GM23248 (cell line): ENCODE data around the gene ADCY10. TPM values are rescaled to one million over a fixed set of nuclear protein-coding genes. Genes with fewer than 3 reads are reported as not detected.

Source experiments
- DNase-seq: peaks from one replicate; pipeline ENCODE4 v3.0.0-alpha.2; 2015
- H2AFZ ChIP-seq: fragments of 200-600 bp; sonication (generic); 2 replicates; pipeline ENCODE4 v1.6.1; 2016; ENCODE audit warnings: antibody characterized with exemption
- H3F3A ChIP-seq: fragments of 200-600 bp; sonication (generic); 2 replicates; pipeline ENCODE4 v1.6.1; 2016; ENCODE audit warnings: mild to moderate bottlenecking, antibody characterized with exemption, mixed run types; ENCODE audit not compliant: insufficient read depth
- H3K27ac ChIP-seq: fragments of 200-600 bp; sonication (generic); 2 replicates; pipeline ENCODE4 v1.5.1; 2016; ENCODE audit warnings: mild to moderate bottlenecking
- H3K27me3 ChIP-seq: fragments of 200-600 bp; sonication (generic); replicated peaks from 2 replicates; pipeline ENCODE4 v1.6.1; 2016; ENCODE audit warnings: mild to moderate bottlenecking; ENCODE audit not compliant: insufficient read depth
- H3K36me3 ChIP-seq: fragments of 200-600 bp; sonication (generic); 2 replicates; pipeline ENCODE4 v1.6.1; 2016; ENCODE audit warnings: low read depth, mild to moderate bottlenecking
- H3K4me1 ChIP-seq: fragments of 200-600 bp; sonication (generic); 2 replicates; pipeline ENCODE4 v1.6.1; 2016; ENCODE audit warnings: mild to moderate bottlenecking; ENCODE audit not compliant: insufficient read depth
- H3K4me2 ChIP-seq: fragments of 200-600 bp; sonication (generic); one replicate; pipeline ENCODE4 v1.6.1; 2016; ENCODE audit warnings: mild to moderate bottlenecking; ENCODE audit not compliant: unreplicated experiment
- H3K4me3 ChIP-seq: fragments of 200-600 bp; sonication (generic); 2 replicates; pipeline ENCODE4 v1.5.1; 2016; ENCODE audit warnings: mild to moderate bottlenecking
- H3K79me2 ChIP-seq: fragments of 200-600 bp; sonication (generic); 2 replicates; pipeline ENCODE4 v1.6.1; 2016; ENCODE audit warnings: mild to moderate bottlenecking; ENCODE audit not compliant: insufficient read depth
- H3K9ac ChIP-seq: fragments of 200-600 bp; sonication (generic); 2 replicates; pipeline ENCODE4 v1.6.1; 2016; ENCODE audit warnings: mild to moderate bottlenecking
- H3K9me2 ChIP-seq: fragments of 200-600 bp; sonication (generic); 2 replicates; pipeline ENCODE4 v1.6.1; 2016; ENCODE audit warnings: mixed run types, mild to moderate bottlenecking, moderate library complexity; ENCODE audit not compliant: insufficient read depth
- H3K9me3 ChIP-seq: fragments of 200-600 bp; sonication (generic); one replicate; pipeline ENCODE4 v1.6.1; 2017; ENCODE audit warnings: low read depth
- H4K20me1 ChIP-seq: fragments of 200-600 bp; sonication (generic); 2 replicates; pipeline ENCODE4 v1.6.0; 2016; ENCODE audit not compliant: insufficient read depth
- EZH2 ChIP-seq: fragments of 200-600 bp; sonication (generic); IDR thresholded peaks from 2 replicates; pipeline ENCODE4 v1.6.1; 2018; ENCODE audit warnings: antibody characterized with exemption, mild to moderate bottlenecking; ENCODE audit not compliant: insufficient read depth, poor library complexity, severe bottlenecking
- EZH2phosphoT487 ChIP-seq: fragments of 200-600 bp; sonication (generic); IDR thresholded peaks from 2 replicates; pipeline ENCODE4 v1.6.1; 2018; ENCODE audit warnings: antibody characterized with exemption, moderate library complexity, mild to moderate bottlenecking, low read depth; ENCODE audit not compliant: insufficient read depth
- WGBS, 2 experiments: methylation state at CpG; one replicate each; pipeline ENCODE4 v1.1.6; 2015 to 2017; ENCODE audit warnings: low lambda C conversion rate in 2 of 2, low coverage in 1 of 2; ENCODE audit errors: missing lambda C conversion rate in 2 of 2; 5-methylcytosine and 5-hydroxymethylcytosine counted together
- in situ Hi-C: fragments of 300-500 bp; cut with MboI; formaldehyde crosslinking; loops from 2 replicates; pipeline ENCODE4 v1.15.0; 2020
- polyA plus RNA-seq: library from polyadenylated mRNA; unstranded; fragments of >200 nt; fragmentation: Nextera tagmentation; extraction: Ambion mirVana; gene quantifications from 2 replicates; pipeline ENCODE4 v1.2.1, GENCODE V29; 2016
- total RNA-seq: library from RNA; depleted of rRNA; stranded (reverse); fragments of >200 nt; shearing (Covaris generic); gene quantifications from 2 replicates; pipeline ENCODE4 v1.2.3, GENCODE V29; 2014

ADCY10 gene
- total and polyA plus RNA-seq, 2 experiments from 2014 or later: 0.11 TPM

DNA sequence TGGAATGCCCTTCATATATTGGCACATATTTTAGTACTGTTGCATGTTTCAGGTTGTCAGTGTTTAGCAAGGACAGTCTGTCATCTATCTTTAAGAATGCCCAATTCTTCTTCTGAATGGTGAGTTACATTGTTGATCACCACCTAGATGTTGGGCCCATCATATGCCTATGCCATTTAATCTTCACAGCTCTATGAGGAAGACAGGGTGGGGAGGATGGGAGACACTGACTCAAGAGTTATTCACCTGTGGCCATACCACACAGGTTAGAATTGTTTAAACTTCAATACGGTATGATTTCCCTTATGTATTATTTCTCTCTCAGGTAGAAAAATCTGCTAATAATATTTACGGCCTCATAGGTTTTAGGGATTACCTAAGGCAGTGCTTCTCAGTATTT is 147.4 kb downstream of the ADCY10 start:
- Histone ChIP-seq H3K36me3 (peaks cover 43% of the 10 kb centered on the region), H3K27me3 (no peaks in the 10 kb centered on the region), H3K79me2 (peaks cover 94% of the 10 kb centered on the region), H3K4me1 (peaks cover 11% of the 10 kb centered on the region; the same call in 1 of the 2 replicates), H4K20me1 (peaks cover 20% of the 10 kb centered on the region; the same call in 1 of the 2 replicates), H3F3A (peaks cover 3% of the 10 kb centered on the region; the same call in 1 of the 2 replicates), H3K9me2 (no peaks in the 10 kb centered on the region), H3K9me3 (no peaks in the 10 kb centered on the region), H3K4me2 (no peak overlapping the region), H3K4me3 (no peak overlapping the region), H3K27ac (no peak overlapping the region), H2AFZ (no peak overlapping the region), H3K9ac (no peak overlapping the region)
- TF ChIP-seq EZH2 (no peak), EZH2phosphoT487 (no peak)
- DNase-seq: no peak
- WGBS, 2 experiments: 94 to 100% methylated on average over 2 of the region's 2 CpGs
- in situ Hi-C loops: no loop called here

- peaks cover 3% of the 10 kb centered on the region; the same call in 1 of the 2 replicates for H3F3A ChIP-seq
- H3K4me3 ChIP-seq: no peak overlapping the region
- H3K27me3 ChIP-seq: no peaks in the 10 kb centered on the region
- peaks cover 41% of the 10 kb centered on the region for H3K36me3 ChIP-seq
- peaks cover 11% of the 10 kb centered on the region; the same call in 1 of the 2 replicates for H3K4me1 ChIP-seq
- peaks cover 100% of the 10 kb centered on the region for H3K79me2 ChIP-seq
- no peak overlapping the region for H3K9ac ChIP-seq
- TF ChIP-seq EZH2phosphoT487: no peak
- TF ChIP-seq EZH2: no peak
- H3K9me3 ChIP-seq: no peaks in the 10 kb centered on the region
- H3K9me2 ChIP-seq: no peaks in the 10 kb centered on the region
- H4K20me1 ChIP-seq: peaks cover 28% of the 10 kb centered on the region; the same call in 1 of the 2 replicates
- no peak overlapping the region for H3K27ac ChIP-seq
- H2AFZ ChIP-seq: no peak overlapping the region
- in situ Hi-C loops: no loop called here
- no peak overlapping the region for H3K4me2 ChIP-seq
- WGBS, 2 experiments: 91 to 92% methylated on average over 6 of the region's 6 CpGs
- no peak for DNase-seq
These were observed 148.4 kb downstream of the ADCY10 start for GRCh38 chr1:167765496-167765895.

DNA sequence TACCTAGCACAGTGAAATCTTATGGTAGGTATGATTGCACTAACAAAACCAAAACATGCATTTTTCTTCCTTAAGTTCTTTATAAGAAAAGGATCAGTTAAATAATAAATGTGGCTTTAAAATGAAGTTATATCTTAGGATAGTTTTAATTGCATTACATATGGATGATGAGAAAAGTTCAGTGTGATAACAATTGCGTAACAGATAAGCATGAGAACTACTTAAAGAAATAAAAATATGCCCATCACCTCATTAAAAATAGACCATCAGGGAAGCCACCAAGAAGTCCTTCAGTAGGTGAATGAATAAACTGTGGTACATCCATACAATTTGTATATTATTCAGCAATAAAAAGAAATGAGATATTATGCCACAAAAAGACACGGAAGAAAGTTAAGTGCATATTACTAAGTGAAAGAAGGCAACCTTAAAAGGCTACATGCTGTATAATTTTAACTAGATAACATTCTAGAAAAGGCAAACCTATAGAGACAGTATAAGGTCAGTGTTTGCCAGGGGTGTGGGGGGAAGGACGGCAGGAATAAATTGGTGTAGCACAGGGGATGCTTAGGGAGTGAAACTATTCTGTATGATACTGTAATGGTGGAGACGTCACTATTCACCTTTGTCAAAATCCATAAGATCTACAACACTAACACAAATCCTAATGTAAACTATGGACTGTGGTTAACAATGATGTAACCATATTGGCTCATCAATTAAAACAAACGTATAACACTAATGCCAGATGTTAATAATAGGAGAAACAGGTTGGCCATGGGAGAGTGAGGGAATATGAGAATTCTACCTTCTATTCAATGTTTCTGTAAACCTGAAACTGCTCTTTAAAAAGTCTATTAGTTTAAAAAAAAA is 149.2 kb downstream of the ADCY10 start:
- no peak overlapping the region for H2AFZ ChIP-seq
- 90 to 91% methylated on average over 5 of the region's 5 CpGs for WGBS, 2 experiments
- H3K27me3 ChIP-seq: no peaks in the 10 kb centered on the region
- no peaks in the 10 kb centered on the region for H3K9me2 ChIP-seq
- no peak overlapping the region for H3K4me3 ChIP-seq
- H4K20me1 ChIP-seq: peaks cover 23% of the 10 kb centered on the region; the same call in 1 of the 2 replicates
- H3K36me3 ChIP-seq: peaks cover 33% of the 10 kb centered on the region
- in situ Hi-C loops: no loop called here
- H3K4me1 ChIP-seq: peaks cover 11% of the 10 kb centered on the region; the same call in 1 of the 2 replicates
- H3K79me2 ChIP-seq: peaks cover 100% of the 10 kb centered on the region
- H3K9ac ChIP-seq: no peak overlapping the region
- H3K27ac ChIP-seq: no peak overlapping the region
- H3K4me2 ChIP-seq: no peak overlapping the region
- H3F3A ChIP-seq: peaks cover 3% of the 10 kb centered on the region; the same call in 1 of the 2 replicates
- TF ChIP-seq EZH2phosphoT487 (no peak), EZH2 (no peak)
- no peak for DNase-seq
- no peaks in the 10 kb centered on the region for H3K9me3 ChIP-seq

- no peak for DNase-seq
- WGBS, 2 experiments: 45 to 50% methylated on average over 5 of the region's 5 CpGs
These were observed 150.3 kb downstream of the ADCY10 start for GRCh38 chr1:167763525-167764220.

More at GRCh38 chr1:167763525-167764220, 150.3 kb downstream of the ADCY10 start:
- H3F3A ChIP-seq: peaks cover 3% of the 10 kb centered on the region; the same call in 1 of the 2 replicates
- peaks cover 27% of the 10 kb centered on the region for H3K36me3 ChIP-seq
- H3K9me3 ChIP-seq: no peaks in the 10 kb centered on the region
- H2AFZ ChIP-seq: no peak overlapping the region
- H3K27ac ChIP-seq: no peak overlapping the region
- TF ChIP-seq EZH2phosphoT487: no peak
- TF ChIP-seq EZH2: no peak
- peaks cover 100% of the 10 kb centered on the region for H3K79me2 ChIP-seq
- H3K9ac ChIP-seq: no peak overlapping the region
- H3K4me1 ChIP-seq: peaks cover 11% of the 10 kb centered on the region; the same call in 1 of the 2 replicates
- no peak overlapping the region for H3K4me3 ChIP-seq
- no peaks in the 10 kb centered on the region for H3K27me3 ChIP-seq
- H3K4me2 ChIP-seq: no peak overlapping the region
- H4K20me1 ChIP-seq: peaks cover 21% of the 10 kb centered on the region; the same call in 1 of the 2 replicates
- in situ Hi-C loops: no loop called here
- H3K9me2 ChIP-seq: no peaks in the 10 kb centered on the region
